Neural cell (in vitro differentiated cells): ENCODE data around the gene FGGY.

Experiments
- CTCF ChIP-seq: fragments of 450-650 bp; IDR thresholded peaks from 2 replicates; pipeline ENCODE4 v1.5.1; 2014; ENCODE audit warnings: antibody characterized with exemption, mild to moderate bottlenecking, moderate library complexity; ENCODE audit not compliant: poor library complexity, severe bottlenecking
- EP300 ChIP-seq: fragments of 450-650 bp; conservative IDR thresholded peaks from 2 replicates; pipeline ENCODE4 v1.6.1; 2014; ENCODE audit warnings: antibody characterized with exemption, mild to moderate bottlenecking, moderate library complexity; ENCODE audit not compliant: poor library complexity, severe bottlenecking
- EZH2 ChIP-seq: fragments of 200-600, 300-800 bp; shearing (Covaris generic), sonication (generic); IDR thresholded peaks from 2 replicates; pipeline ENCODE4 v1.6.1; 2014; ENCODE audit warnings: antibody characterized with exemption, low read length, borderline replicate concordance, mild to moderate bottlenecking; ENCODE audit not compliant: insufficient read depth, poor library complexity, severe bottlenecking
- REST ChIP-seq: IDR thresholded peaks from 2 replicates; pipeline ENCODE4 v1.6.1; 2012; ENCODE audit warnings: borderline replicate concordance
- SMC3 ChIP-seq: fragments of 450-650 bp; conservative IDR thresholded peaks from 2 replicates; pipeline ENCODE4 v1.6.1; 2014; ENCODE audit warnings: antibody characterized with exemption, mild to moderate bottlenecking, moderate library complexity; ENCODE audit not compliant: poor library complexity
- TAF1 ChIP-seq: IDR thresholded peaks from 2 replicates; pipeline ENCODE4 v1.6.1; 2012; ENCODE audit warnings: low read depth

- TF ChIP-seq CTCF (no peak), SMC3 (no peak), REST (no peak), EZH2 (no peak), EP300 (no peak), TAF1 (no peak)
Observed at GRCh38 chr1:59512702-59513101, 215.8 kb downstream of the FGGY start.
